ENCODE data around the gene PRPS1. TPM values are rescaled to one million over a fixed set of nuclear protein-coding genes. Genes with fewer than 3 reads are reported as not detected.
"Not testable (repeated sequence)": the region's sequence is repeated elsewhere in the genome, so short reads cannot be mapped to it uniquely, and the experiment has no call there.

The PRPS1 gene
- total RNA-seq, 1 donor, result 30.4 TPM

GRCh38 chrX:107662145-107662544 lies 33.8 kb downstream of the PRPS1 start:
- H2AFZ ChIP-seq (ENCODE audit: low read length), result no peak overlapping the region
- no peaks in the 10 kb centered on the region for H3K79me2 ChIP-seq (ENCODE audit: insufficient read depth, low read length)
- peaks cover 7% of the 10 kb centered on the region for H3K27me3 ChIP-seq (ENCODE audit: insufficient read depth, low read length)
- no peak overlapping the region for H3K4me3 ChIP-seq (ENCODE audit: insufficient read depth, low read length)
- H3K27ac ChIP-seq (ENCODE audit: low read depth, low read length), result no peak overlapping the region
- peaks cover 3% of the 10 kb centered on the region for H4K20me1 ChIP-seq (ENCODE audit: insufficient read depth, low read length)
- DNase-seq (ENCODE audit: insufficient read length, low spot score, missing footprints), result no peak
- TF ChIP-seq CTCF (IDR thresholded peaks at IDR 0.05; ENCODE audit: extremely low read depth, low read depth, low read length), result no peak
- H3K36me3 ChIP-seq (ENCODE audit: insufficient read depth, low read length), result no peaks in the 10 kb centered on the region
- no peak overlapping the region for H3K4me2 ChIP-seq (ENCODE audit: insufficient read depth, low read length)
- no peaks in the 10 kb centered on the region for H3K4me1 ChIP-seq (ENCODE audit: insufficient read depth, low read length)
- H3K9me3 ChIP-seq (ENCODE audit: low read depth, low read length), result no peaks in the 10 kb centered on the region

GRCh38 chrX:107662824-107663223 lies 34.5 kb downstream of the PRPS1 start:
- peaks cover 3% of the 10 kb centered on the region for H4K20me1 ChIP-seq (ENCODE audit: insufficient read depth, low read length)
- no peak overlapping the region for H2AFZ ChIP-seq (ENCODE audit: low read length)
- H3K4me1 ChIP-seq (ENCODE audit: insufficient read depth, low read length), result no peaks in the 10 kb centered on the region
- H3K4me3 ChIP-seq (ENCODE audit: insufficient read depth, low read length), result no peak overlapping the region
- peaks cover 11% of the 10 kb centered on the region for H3K27me3 ChIP-seq (ENCODE audit: insufficient read depth, low read length)
- TF ChIP-seq CTCF (IDR thresholded peaks at IDR 0.05; ENCODE audit: extremely low read depth, low read depth, low read length), result no peak
- H3K36me3 ChIP-seq (ENCODE audit: insufficient read depth, low read length), result no peaks in the 10 kb centered on the region
- DNase-seq (ENCODE audit: insufficient read length, low spot score, missing footprints), result no peak
- no peaks in the 10 kb centered on the region for H3K79me2 ChIP-seq (ENCODE audit: insufficient read depth, low read length)
- H3K27ac ChIP-seq (ENCODE audit: low read depth, low read length), result no peak overlapping the region
- H3K9me3 ChIP-seq (ENCODE audit: low read depth, low read length), result no peaks in the 10 kb centered on the region
- H3K4me2 ChIP-seq (ENCODE audit: insufficient read depth, low read length), result no peak overlapping the region

- H2AFZ ChIP-seq (ENCODE audit: low read length), result no peak overlapping the region
- no peak overlapping the region for H3K27ac ChIP-seq (ENCODE audit: low read depth, low read length)
- peaks cover 4% of the 10 kb centered on the region for H3K27me3 ChIP-seq (ENCODE audit: insufficient read depth, low read length)
- H3K9me3 ChIP-seq (ENCODE audit: low read depth, low read length), result no peaks in the 10 kb centered on the region
- H3K36me3 ChIP-seq (ENCODE audit: insufficient read depth, low read length), result no peaks in the 10 kb centered on the region
- H4K20me1 ChIP-seq (ENCODE audit: insufficient read depth, low read length), result no peaks in the 10 kb centered on the region
- H3K79me2 ChIP-seq (ENCODE audit: insufficient read depth, low read length), result no peaks in the 10 kb centered on the region
- no peak for TF ChIP-seq CTCF (IDR thresholded peaks at IDR 0.05; ENCODE audit: extremely low read depth, low read depth, low read length)
- H3K4me2 ChIP-seq (ENCODE audit: insufficient read depth, low read length), result no peak overlapping the region
- no peaks in the 10 kb centered on the region for H3K4me1 ChIP-seq (ENCODE audit: insufficient read depth, low read length)
- no peak overlapping the region for H3K4me3 ChIP-seq (ENCODE audit: insufficient read depth, low read length)
- no peak for DNase-seq (ENCODE audit: insufficient read length, low spot score, missing footprints)
Observed at GRCh38 chrX:107666931-107667330, 38.6 kb downstream of the PRPS1 start.

GRCh38 chrX:107667426-107667825 lies 39.1 kb downstream of the PRPS1 start:
- H3K27me3 ChIP-seq (ENCODE audit: insufficient read depth, low read length), result peaks cover 4% of the 10 kb centered on the region
- no peak for TF ChIP-seq CTCF (IDR thresholded peaks at IDR 0.05; ENCODE audit: extremely low read depth, low read depth, low read length)
- H3K4me1 ChIP-seq (ENCODE audit: insufficient read depth, low read length), result no peaks in the 10 kb centered on the region
- no peaks in the 10 kb centered on the region for H3K79me2 ChIP-seq (ENCODE audit: insufficient read depth, low read length)
- no peak overlapping the region for H3K4me2 ChIP-seq (ENCODE audit: insufficient read depth, low read length)
- H3K4me3 ChIP-seq (ENCODE audit: insufficient read depth, low read length), result no peak overlapping the region
- H2AFZ ChIP-seq (ENCODE audit: low read length), result no peak overlapping the region
- no peaks in the 10 kb centered on the region for H3K36me3 ChIP-seq (ENCODE audit: insufficient read depth, low read length)
- DNase-seq (ENCODE audit: insufficient read length, low spot score, missing footprints), result no peak
- H3K9me3 ChIP-seq (ENCODE audit: low read depth, low read length), result no peaks in the 10 kb centered on the region
- no peaks in the 10 kb centered on the region for H4K20me1 ChIP-seq (ENCODE audit: insufficient read depth, low read length)
- H3K27ac ChIP-seq (ENCODE audit: low read depth, low read length), result no peak overlapping the region

- H3K9me3 ChIP-seq (ENCODE audit: low read depth, low read length); H3K4me1 ChIP-seq (ENCODE audit: insufficient read depth, low read length); H4K20me1 ChIP-seq (ENCODE audit: insufficient read depth, low read length); H3K4me3 ChIP-seq (ENCODE audit: insufficient read depth, low read length); H3K79me2 ChIP-seq (ENCODE audit: insufficient read depth, low read length); H3K27ac ChIP-seq (ENCODE audit: low read depth, low read length); H3K27me3 ChIP-seq (ENCODE audit: insufficient read depth, low read length); DNase-seq (ENCODE audit: insufficient read length, low spot score, missing footprints); H3K36me3 ChIP-seq (ENCODE audit: insufficient read depth, low read length); H2AFZ ChIP-seq (ENCODE audit: low read length); H3K4me2 ChIP-seq (ENCODE audit: insufficient read depth, low read length): not testable (repeated sequence)
Observed at GRCh38 chrX:107668710-107669109, 40.4 kb downstream of the PRPS1 start.
